Activated CD8-positive, alpha-beta memory T cell treated with anti-CD3 and anti-CD28 coated beads for 24 hours (primary cell): Measurements from ENCODE around the gene SPINK13.
"Not testable (repeated sequence)": the region's sequence is repeated elsewhere in the genome, so short reads cannot be mapped to it uniquely, and the experiment has no call there.

ENCODE experiments used
- DNase-seq: peaks from one replicate; pipeline ENCODE4 v3.0.0-alpha.2; 2020

Gene SPINK13

GRCh38 chr5:148268566-148268965 lies at the start of gene SPINK13:
SPINK13 (plus strand) TSS chr5:148268794; CDS start chr5:148270073, 1,279 bp downstream.
- no peak for DNase-seq

GRCh38 chr5:148221508-148221907 lies 47.1 kb upstream of the SPINK13 start:
- DNase-seq = no peak

- no peak for DNase-seq
These were observed 44.4 kb upstream of the SPINK13 start for GRCh38 chr5:148224117-148224742.

- no peak for DNase-seq
These were observed 40.1 kb upstream of the SPINK13 start for GRCh38 chr5:148228392-148228984.

- DNase-seq = no peak
These were observed 38.8 kb upstream of the SPINK13 start for GRCh38 chr5:148229840-148230239.

- DNase-seq = no peak
These were observed 38.4 kb upstream of the SPINK13 start for GRCh38 chr5:148230240-148230639.

- DNase-seq = no peak
These were observed 30.7 kb upstream of the SPINK13 start for GRCh38 chr5:148237785-148238417.

- DNase-seq = no peak
These were observed 30.2 kb upstream of the SPINK13 start, which contains the start of gene MARCOL for GRCh38 chr5:148238418-148238794. MARCOL (plus strand) TSS chr5:148238525; CDS start chr5:148238598, 73 bp downstream.

GRCh38 chr5:148248894-148249293 lies 19.7 kb upstream of the SPINK13 start:
- no peak for DNase-seq

GRCh38 chr5:148255456-148255855 lies 13.1 kb upstream of the SPINK13 start:
- no peak for DNase-seq

GRCh38 chr5:148259288-148259687 lies 9.3 kb upstream of the SPINK13 start:
- no peak for DNase-seq

- DNase-seq = no peak
These were observed 7.4 kb upstream of the SPINK13 start for GRCh38 chr5:148261221-148261620.

GRCh38 chr5:148267962-148268361 lies 632 bp upstream of the SPINK13 start:
- DNase-seq = no peak

GRCh38 chr5:148275129-148275528 lies 6.5 kb downstream of the SPINK13 start:
- DNase-seq = not testable (repeated sequence)

- not testable (repeated sequence) for DNase-seq
These were observed 12.3 kb downstream of the SPINK13 start for GRCh38 chr5:148280893-148281292.

GRCh38 chr5:148281336-148281735 lies 12.7 kb downstream of the SPINK13 start:
- not testable (repeated sequence) for DNase-seq

GRCh38 chr5:148290271-148291195 lies 21.9 kb downstream of the SPINK13 start:
- no peak for DNase-seq

GRCh38 chr5:148297731-148298130 lies 29.1 kb downstream of the SPINK13 start:
- DNase-seq = no peak

- DNase-seq = no peak
These were observed 37.9 kb downstream of the SPINK13 start for GRCh38 chr5:148306446-148306845.

GRCh38 chr5:148309019-148309418 lies 40.4 kb downstream of the SPINK13 start:
- DNase-seq = no peak

GRCh38 chr5:148309746-148310145 lies 41.2 kb downstream of the SPINK13 start:
- no peak for DNase-seq

- no peak for DNase-seq
These were observed 42.9 kb downstream of the SPINK13 start for GRCh38 chr5:148311484-148311883.

- no peak for DNase-seq
These were observed 43.6 kb downstream of the SPINK13 start, which contains the start of gene SPINK7 for GRCh38 chr5:148312153-148312552. SPINK7 (plus strand) TSS chr5:148312423; CDS start chr5:148312484, 61 bp downstream.
